Inflammatory macrophage treated with lipopolysaccharide for 1 hour (primary cell): ENCODE results near the gene KIAA0513.

Experiments
- DNase-seq, 2 donors: peaks; one replicate each; pipeline ENCODE4 v3.0.0-alpha.2; 2020 to 2022

KIAA0513 gene

GRCh38 chr16:85004587-85005205, 22.9 kb upstream of the KIAA0513 start:
- no peak for DNase-seq

- DNase-seq = no peak
Measured at GRCh38 chr16:85005285-85006069, 22.1 kb upstream of the KIAA0513 start.

GRCh38 chr16:85006639-85007038, 21.0 kb upstream of the KIAA0513 start:
- DNase-seq = no peak

- no peak for DNase-seq
Measured at GRCh38 chr16:85007496-85008214, 19.9 kb upstream of the KIAA0513 start.

- DNase-seq = peak; percentile 50 to 63
Measured at GRCh38 chr16:85008271-85008670, 19.3 kb upstream of the KIAA0513 start.

- DNase-seq = no peak
Measured at GRCh38 chr16:85010446-85010930, 17.1 kb upstream of the KIAA0513 start.

- peak; percentile 71 to 85 for DNase-seq
Measured at GRCh38 chr16:85010931-85011845, 16.4 kb upstream of the KIAA0513 start, which contains the start of gene ZDHHC7. Gene ZDHHC7, minus strand, starts transcription at chr16:85011535. Its CDS starts 20,917 bp downstream, at chr16:84990618.

- DNase-seq = no peak
Measured at GRCh38 chr16:85011846-85012284, 15.7 kb upstream of the KIAA0513 start.

GRCh38 chr16:85014311-85014710, 13.3 kb upstream of the KIAA0513 start:
- DNase-seq = peak in 1 of 2 donors; percentile 34

- peak; percentile 50 to 81 for DNase-seq
Measured at GRCh38 chr16:85015481-85016187, 12.0 kb upstream of the KIAA0513 start.

- peak; percentile 94 for DNase-seq
Measured at GRCh38 chr16:85017151-85017550, 10.4 kb upstream of the KIAA0513 start.

GRCh38 chr16:85017633-85018032, 10.0 kb upstream of the KIAA0513 start:
- DNase-seq = no peak

GRCh38 chr16:85018529-85019236, 8.9 kb upstream of the KIAA0513 start:
- DNase-seq = no peak

- no peak for DNase-seq
Measured at GRCh38 chr16:85019659-85020245, 7.8 kb upstream of the KIAA0513 start.

GRCh38 chr16:85025781-85026653, 1.6 kb upstream of the KIAA0513 start:
- DNase-seq = peak; percentile 65 to 81

- DNase-seq = no peak
Measured at GRCh38 chr16:85026703-85027102, 892 bp upstream of the KIAA0513 start.

- no peak for DNase-seq
Measured at GRCh38 chr16:85027958-85028684, 526 bp downstream of the KIAA0513 start.

GRCh38 chr16:85028685-85029407, 1.3 kb downstream of the KIAA0513 start:
- DNase-seq = no peak
